T-helper 1 cell treated with Interleukin-12 subunit alpha and Interleukin-12 subunit beta and Interleukin-4 antibody, amounts not matched to agents 30 μg/mL and 1 μg/mL, for 36 hours (primary cell): Measurements from ENCODE around the gene CTIF.

Experiments used
- H3K27ac Mint-ChIP-seq: one replicate; pipeline ENCODE4 v1.8.0; 2021; ENCODE audit warnings: mild to moderate bottlenecking, mixed read lengths
- H3K27me3 Mint-ChIP-seq: one replicate; pipeline ENCODE4 v1.8.0; 2021; ENCODE audit warnings: low read depth, mixed read lengths
- H3K36me3 Mint-ChIP-seq: one replicate; pipeline ENCODE4 v1.8.0; 2021; ENCODE audit warnings: low read depth, mixed read lengths
- H3K4me1 Mint-ChIP-seq: one replicate; pipeline ENCODE4 v1.8.0; 2021; ENCODE audit warnings: low read depth, mixed read lengths
- H3K4me3 Mint-ChIP-seq: one replicate; pipeline ENCODE4 v1.8.0; 2021; ENCODE audit warnings: mild to moderate bottlenecking, moderate library complexity, mixed read lengths
- H3K9me3 Mint-ChIP-seq: one replicate; pipeline ENCODE4 v1.8.0; 2021; ENCODE audit warnings: mixed read lengths

Gene CTIF

DNA sequence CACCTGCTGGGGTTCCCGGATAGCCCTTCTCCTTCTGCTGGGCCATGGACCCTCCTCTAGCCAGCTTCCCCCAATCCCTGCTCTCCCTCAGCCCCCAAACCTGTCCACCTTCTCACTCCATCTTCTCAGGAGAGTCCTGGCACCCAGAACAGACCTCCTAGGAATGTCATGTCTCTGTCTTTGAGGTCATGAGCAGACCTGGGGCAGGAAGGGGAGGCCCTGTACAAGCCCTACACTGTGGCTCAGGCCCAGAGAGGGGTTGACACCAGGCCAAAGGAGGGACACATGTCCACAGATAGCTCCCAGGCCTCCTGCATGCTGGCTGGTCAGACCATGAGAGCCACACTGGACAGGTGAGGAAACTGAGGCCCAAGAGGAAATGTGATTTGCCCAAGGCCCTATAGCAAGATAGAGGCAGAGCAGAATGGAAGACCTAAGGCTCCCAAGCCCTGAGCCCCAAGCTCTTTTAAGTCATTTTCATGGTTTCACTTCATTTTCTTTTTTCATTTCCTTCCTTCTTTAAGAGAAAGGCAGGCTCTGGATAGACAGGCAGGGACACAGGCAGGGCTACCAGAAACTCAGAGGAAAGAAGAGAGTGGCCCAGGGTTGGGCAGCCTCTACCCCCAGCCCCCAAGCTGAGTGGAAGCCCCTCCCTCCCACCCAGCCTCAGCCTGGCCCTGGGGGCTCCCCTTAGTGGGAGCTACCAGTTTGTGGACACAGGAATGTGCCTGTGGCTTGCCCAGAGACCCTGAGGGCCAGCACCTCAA is 252.2 kb downstream of the CTIF start:
- peaks cover 11% of the 10 kb centered on the region for H3K4me1 Mint-ChIP-seq
- no peaks in the 10 kb centered on the region for H3K9me3 Mint-ChIP-seq
- H3K36me3 Mint-ChIP-seq, result peaks cover 3% of the 10 kb centered on the region
- H3K27me3 Mint-ChIP-seq, result no peaks in the 10 kb centered on the region
- no peak overlapping the region for H3K4me3 Mint-ChIP-seq
- H3K27ac Mint-ChIP-seq, result no peak overlapping the region

DNA sequence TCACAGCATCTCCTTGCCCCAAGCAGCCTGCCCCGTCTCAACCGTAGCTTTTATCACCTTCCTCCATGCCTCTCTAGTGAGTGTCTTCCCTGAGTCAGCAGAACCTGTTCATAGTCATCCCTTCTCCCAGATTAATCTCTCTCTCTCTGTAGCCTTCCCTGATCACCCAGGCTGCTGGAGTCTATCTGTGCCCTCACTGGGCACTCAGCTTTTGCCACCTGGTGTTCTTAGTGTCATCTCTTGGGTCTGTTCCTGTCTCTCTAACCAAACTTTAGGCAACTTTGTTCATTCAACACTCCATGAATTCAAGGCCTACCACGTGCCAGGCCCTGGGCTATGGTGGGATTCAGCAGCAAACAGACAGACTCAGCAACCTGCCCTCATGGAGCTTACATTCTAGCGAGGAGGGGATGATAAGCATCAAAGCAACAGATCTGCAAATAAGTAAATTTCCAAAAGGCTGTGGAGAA is 252.8 kb downstream of the CTIF start:
- Mint-ChIP-seq H3K36me3 (peaks cover 3% of the 10 kb centered on the region), H3K9me3 (no peaks in the 10 kb centered on the region), H3K27ac (peak overlapping the region; percentile 71), H3K27me3 (peaks cover 5% of the 10 kb centered on the region), H3K4me1 (peaks cover 11% of the 10 kb centered on the region), H3K4me3 (no peak overlapping the region)

DNA sequence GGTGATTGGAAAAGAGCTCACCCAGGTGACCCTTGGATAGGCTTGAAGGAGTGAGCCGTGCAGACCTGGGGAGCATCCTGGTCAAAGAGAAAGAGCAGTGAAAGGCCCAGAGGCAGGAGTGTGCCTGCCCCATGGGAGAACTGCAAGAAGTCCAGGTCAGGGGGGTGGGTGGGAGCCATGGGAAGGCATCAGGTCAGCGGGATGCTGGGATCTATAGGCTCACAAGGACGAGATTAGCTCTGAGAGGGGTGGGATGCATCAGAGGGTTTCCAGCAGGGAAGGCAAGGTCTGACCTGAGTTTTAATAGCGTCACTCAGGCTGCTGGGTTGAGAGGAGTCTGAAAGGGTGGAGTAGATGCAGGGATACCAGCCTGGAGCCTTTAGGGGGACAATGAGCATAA is 253.3 kb downstream of the CTIF start:
- no peaks in the 10 kb centered on the region for H3K9me3 Mint-ChIP-seq
- H3K27me3 Mint-ChIP-seq, result peaks cover 6% of the 10 kb centered on the region
- no peak overlapping the region for H3K4me3 Mint-ChIP-seq
- peaks cover 3% of the 10 kb centered on the region for H3K36me3 Mint-ChIP-seq
- peaks cover 9% of the 10 kb centered on the region for H3K4me1 Mint-ChIP-seq
- no peak overlapping the region for H3K27ac Mint-ChIP-seq

DNA sequence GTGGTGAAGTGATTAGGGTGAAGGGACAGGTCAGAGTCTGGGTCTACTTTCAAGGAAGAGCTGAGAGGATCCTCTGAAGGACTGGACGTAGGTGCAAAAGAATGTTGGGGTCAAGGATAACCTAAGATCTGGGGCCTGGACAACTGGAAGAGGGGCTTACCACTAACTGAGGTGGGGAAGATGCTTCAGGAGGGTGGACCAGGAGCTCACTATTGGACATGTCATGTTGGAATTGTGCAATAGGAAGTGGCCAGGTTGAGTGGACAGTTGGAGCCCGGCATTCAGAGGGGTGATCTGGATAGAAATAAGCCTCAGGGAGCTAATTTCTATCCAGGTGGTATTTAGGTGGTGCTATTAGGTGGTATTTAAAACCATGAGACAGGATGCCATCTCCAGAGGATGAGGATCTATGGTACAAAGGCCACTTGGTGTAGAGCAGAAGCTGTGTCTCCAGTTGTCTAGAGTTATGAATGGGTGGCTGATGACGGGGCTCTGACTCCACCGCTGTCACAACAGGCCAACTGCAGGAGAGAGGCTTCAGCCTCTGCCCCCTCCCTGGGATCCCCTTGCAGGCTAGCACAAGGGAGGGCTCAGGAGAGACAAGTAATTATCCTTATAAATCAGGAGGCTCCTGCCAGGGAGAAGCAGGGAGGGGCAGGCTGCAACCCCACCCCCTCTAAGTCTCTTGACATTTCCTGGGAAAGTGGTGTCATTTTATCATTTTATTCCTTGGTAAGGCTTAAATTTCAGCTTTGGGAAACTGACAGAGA is 254.0 kb downstream of the CTIF start:
- peaks cover 6% of the 10 kb centered on the region for H3K27me3 Mint-ChIP-seq
- H3K27ac Mint-ChIP-seq, result no peak overlapping the region
- peaks cover 3% of the 10 kb centered on the region for H3K36me3 Mint-ChIP-seq
- H3K4me3 Mint-ChIP-seq, result no peak overlapping the region
- H3K9me3 Mint-ChIP-seq, result no peaks in the 10 kb centered on the region
- H3K4me1 Mint-ChIP-seq, result peaks cover 8% of the 10 kb centered on the region

DNA sequence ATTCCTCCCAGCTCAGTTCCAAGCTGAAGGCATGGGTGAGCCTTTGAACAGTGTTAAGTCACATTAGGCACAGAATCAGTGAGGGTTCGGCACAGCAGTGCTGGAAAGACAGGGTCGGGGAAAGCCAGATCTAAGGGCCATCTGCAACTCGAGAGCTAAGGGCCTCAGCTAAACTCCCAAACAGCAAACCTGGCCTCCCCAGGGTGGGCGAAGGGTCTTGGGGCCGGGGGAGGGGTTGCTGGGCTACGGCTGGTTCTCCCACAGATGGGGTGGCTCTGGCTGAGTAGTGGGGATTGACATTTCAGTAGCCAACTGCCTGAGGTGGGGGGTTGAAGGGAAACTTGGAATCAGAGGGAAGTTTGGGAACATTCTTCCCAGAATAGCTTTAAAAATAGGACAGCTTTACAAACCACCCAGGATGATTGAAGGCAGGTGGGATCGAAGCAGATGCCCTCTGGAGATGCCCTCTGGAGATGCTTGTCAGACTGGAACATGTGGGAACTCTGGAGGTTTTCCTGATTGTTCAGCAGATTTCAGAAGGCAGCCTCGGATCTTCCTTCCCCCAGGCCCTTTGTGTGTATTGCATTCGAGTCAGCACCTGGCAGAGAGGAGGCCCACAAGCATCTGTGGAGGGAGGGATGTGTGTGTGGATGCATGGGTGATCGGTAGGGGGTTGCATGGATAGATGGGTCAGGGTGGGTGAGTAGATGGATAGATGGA is 255.6 kb downstream of the CTIF start:
- Mint-ChIP-seq H3K36me3 (peaks cover 3% of the 10 kb centered on the region), H3K4me3 (no peak overlapping the region), H3K9me3 (no peaks in the 10 kb centered on the region), H3K4me1 (peaks cover 8% of the 10 kb centered on the region), H3K27me3 (peaks cover 6% of the 10 kb centered on the region), H3K27ac (no peak overlapping the region)

DNA sequence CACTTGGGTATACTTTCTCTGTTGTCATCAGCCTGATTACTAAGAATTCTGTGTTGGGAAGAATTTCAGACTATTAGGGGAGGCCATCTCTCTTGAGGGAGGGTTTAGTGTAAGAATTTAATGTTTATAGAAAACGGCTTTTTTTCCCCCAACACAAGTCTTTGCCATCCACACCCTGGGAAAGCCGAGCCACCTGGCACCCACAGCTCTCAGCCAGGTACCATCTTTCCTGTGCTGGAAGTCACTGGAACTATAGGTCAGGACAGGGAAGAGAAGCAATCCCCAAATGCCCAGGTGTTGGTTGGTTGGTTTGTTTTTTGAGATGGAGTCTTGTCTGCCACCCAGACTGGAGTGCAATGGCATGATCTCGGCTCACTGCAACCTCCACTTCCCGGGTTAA is 256.9 kb downstream of the CTIF start:
- peaks cover 3% of the 10 kb centered on the region for H3K36me3 Mint-ChIP-seq
- no peak overlapping the region for H3K4me3 Mint-ChIP-seq
- no peak overlapping the region for H3K27ac Mint-ChIP-seq
- peaks cover 6% of the 10 kb centered on the region for H3K27me3 Mint-ChIP-seq
- H3K9me3 Mint-ChIP-seq, result no peaks in the 10 kb centered on the region
- peaks cover 13% of the 10 kb centered on the region for H3K4me1 Mint-ChIP-seq

DNA sequence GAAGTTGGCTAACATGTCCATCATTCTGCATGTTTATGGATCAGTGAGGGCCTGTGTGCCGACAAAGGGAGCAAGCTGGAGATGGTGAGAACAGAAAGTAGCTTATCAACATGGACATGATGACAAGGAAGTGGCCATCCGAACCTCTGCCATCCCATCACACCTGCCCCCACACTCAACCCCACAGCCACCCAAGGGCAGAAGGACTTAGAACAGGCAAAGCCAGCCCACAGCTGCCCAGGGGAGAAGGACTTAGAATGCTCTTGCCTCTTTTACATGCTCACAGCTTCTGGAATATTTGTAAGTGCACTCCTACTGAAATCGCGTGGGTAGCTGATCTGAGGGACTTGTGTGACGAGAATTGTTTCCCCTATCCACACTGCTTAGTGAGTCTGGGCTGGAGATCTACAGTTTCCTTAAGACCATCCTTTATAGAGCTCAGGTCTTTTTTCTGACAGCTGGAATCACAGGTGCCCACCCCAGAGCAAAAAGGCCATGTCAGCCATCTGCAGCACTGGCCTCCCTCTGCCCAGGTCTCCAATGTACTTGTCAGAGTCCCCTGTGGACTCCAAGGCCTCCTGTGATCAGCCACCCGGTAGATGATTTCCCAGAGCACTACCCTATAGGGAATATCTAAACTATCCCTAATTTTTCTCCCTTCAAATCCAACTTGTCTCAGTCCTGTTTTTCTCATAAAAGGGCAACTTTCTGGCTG is 257.8 kb downstream of the CTIF start:
- Mint-ChIP-seq H3K36me3 (peaks cover 2% of the 10 kb centered on the region), H3K27ac (no peak overlapping the region), H3K27me3 (peaks cover 6% of the 10 kb centered on the region), H3K9me3 (no peaks in the 10 kb centered on the region), H3K4me1 (peaks cover 13% of the 10 kb centered on the region), H3K4me3 (no peak overlapping the region)

DNA sequence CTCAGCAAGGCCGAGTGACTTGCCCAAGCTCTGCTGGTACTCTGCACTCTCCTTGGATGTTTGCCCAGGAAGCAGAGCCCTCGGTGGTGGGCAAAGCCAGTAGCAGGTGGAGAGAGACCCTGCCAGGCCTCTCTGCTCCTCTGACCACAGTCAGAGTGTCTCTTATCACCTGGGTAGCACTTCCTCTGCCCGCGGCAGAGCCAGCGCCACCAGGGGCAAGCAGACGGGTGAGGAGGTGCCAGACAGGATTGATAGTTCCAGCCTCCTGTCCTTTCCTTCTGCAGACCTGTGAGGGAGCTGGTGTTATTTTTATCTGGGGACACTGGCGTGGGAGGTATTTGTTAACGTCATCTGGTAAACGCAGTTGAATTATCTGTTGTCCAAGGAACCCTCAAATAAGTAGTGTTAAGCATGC is 259.0 kb downstream of the CTIF start:
- no peak overlapping the region for H3K4me3 Mint-ChIP-seq
- no peaks in the 10 kb centered on the region for H3K36me3 Mint-ChIP-seq
- peaks cover 18% of the 10 kb centered on the region for H3K4me1 Mint-ChIP-seq
- no peak overlapping the region for H3K27ac Mint-ChIP-seq
- H3K27me3 Mint-ChIP-seq, result peaks cover 6% of the 10 kb centered on the region
- H3K9me3 Mint-ChIP-seq, result no peaks in the 10 kb centered on the region

DNA sequence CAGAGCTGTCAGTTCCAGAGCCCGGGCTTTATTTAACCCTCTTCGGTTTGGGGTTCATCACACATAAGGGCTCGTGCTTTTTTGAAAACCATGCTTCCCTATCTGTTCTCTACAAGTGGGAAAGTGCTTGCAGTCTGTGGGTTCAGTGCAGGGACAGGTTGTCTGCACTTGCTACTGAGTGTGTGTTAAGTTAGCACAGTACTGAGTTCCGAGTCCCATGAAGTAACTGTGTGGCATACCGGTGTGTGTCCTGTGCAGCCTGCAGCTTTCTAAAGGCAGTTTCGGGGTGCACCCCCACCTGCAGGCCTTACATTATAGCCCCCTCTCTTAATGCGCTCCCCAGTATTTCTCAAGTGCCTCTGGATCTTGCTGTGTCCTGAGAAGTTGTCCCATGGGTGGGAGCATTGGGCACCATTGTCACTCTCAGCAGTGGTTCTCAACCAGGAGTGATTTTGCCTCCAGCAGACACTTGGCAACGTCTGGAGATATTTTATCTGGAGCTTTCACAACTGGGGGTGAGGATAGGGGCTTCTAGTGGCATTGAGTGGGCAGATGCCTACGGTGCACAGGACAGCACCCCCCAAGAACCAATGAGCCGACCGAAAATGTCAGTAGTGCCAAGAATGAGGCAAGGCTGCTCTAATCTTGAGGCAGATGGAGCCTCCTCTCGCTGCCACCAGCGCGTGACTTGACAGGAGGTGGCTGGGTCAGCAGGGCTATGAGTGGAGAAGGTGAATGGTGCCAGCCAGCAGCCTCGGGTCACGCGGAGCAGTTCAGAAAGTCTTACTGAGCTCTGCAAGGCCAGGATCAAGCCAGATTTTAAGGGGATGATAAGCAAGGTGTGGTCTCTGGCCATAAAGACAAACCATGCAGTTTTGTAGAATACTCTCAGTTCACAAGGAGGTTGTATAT is 259.8 kb downstream of the CTIF start:
- Mint-ChIP-seq H3K4me1 (peaks cover 21% of the 10 kb centered on the region), H3K4me3 (no peak overlapping the region), H3K9me3 (no peaks in the 10 kb centered on the region), H3K36me3 (no peaks in the 10 kb centered on the region), H3K27me3 (peaks cover 6% of the 10 kb centered on the region), H3K27ac (no peak overlapping the region)

DNA sequence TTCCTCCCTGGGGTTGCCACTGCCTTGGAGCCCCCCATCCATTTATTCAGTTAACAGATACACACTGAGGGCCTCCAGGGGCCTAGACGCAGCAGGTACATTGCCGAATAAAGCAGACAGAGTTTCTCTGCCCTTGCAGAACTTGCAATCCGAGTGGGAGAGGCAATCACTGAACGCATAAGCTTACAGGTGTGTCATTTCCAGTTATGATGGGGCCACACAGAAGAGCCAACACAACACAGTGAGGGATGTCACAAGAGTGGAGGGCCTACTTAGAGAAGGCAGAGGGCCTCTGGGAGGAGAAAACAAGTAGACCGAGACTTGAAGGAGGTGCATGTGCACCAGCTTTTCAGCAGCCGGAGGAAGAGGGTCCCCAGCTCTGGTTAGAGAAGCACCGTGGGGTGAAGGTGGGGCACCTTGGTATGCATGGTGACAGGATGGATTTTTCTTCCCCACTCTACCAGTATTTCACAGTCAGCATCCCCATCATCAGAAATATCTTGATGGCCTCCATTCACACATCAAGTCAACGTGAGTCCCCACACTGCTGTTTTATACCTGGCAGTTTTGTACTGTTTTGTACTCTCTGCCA is 261.0 kb downstream of the CTIF start:
- Mint-ChIP-seq H3K27ac (no peak overlapping the region), H3K4me1 (peaks cover 27% of the 10 kb centered on the region), H3K4me3 (no peak overlapping the region), H3K9me3 (no peaks in the 10 kb centered on the region), H3K36me3 (no peaks in the 10 kb centered on the region), H3K27me3 (peaks cover 6% of the 10 kb centered on the region)

DNA sequence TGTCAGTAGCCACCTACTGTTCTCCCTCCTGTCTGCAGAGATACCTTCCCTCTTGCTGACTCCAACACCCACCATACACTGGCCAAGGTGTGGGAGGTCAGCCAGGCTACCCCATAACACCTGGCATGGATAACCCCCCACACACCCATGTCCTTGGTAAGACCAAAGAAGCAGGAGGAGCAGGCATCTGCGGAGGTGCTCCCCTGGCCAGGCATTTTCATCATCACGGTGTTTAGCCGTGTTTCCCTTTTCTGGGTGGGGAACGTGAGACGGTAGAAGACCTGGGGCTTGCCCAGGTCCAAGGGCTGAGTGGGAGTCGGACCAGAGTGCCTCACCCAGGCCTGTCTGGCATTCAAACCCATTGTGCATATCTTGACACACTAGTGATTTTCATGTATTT is 261.6 kb downstream of the CTIF start:
- Mint-ChIP-seq H3K4me3 (no peak overlapping the region), H3K4me1 (peaks cover 32% of the 10 kb centered on the region), H3K9me3 (no peaks in the 10 kb centered on the region), H3K27me3 (peaks cover 6% of the 10 kb centered on the region), H3K36me3 (no peaks in the 10 kb centered on the region), H3K27ac (no peak overlapping the region)

DNA sequence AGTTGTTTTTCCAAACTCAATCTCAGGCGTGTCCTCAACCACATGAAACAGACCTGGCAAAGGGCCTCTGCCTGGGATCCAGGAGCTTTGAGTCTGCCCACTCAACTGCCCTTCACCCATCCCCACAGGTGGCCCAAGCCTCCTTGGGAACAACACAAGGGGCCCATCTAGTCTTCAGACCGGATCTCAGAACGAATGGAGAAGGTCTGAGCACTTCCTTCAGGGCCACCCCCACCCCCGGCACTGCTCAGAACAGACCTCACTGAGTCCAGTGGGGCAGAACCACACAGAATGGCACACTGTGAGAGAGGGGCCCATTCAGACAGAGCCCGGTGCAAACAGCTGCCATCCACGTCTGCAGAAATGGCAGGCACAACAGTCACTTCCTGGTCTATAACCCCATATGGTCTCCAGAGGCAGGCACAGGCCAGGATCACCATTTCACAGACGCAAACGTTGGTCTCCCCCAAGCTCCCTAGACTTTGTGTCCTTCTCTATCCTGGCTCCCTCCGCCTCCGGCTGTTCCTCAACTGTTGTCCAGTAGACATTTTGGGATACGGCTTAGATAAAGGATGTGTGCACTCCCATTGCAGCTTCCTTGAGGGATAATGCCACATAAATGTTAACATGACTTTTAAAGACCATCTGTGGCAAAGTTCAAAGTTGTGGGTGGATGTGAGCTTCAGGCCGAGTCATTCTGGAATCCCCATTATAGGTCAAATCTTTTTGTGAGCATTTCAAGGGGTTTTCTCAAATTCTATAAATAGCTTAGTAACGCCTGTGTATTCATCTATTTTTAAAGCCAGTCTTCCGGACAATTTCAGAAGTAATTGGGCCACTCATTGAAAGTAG is 262.3 kb downstream of the CTIF start:
- Mint-ChIP-seq H3K4me1 (peaks cover 36% of the 10 kb centered on the region), H3K27me3 (peaks cover 6% of the 10 kb centered on the region), H3K36me3 (no peaks in the 10 kb centered on the region), H3K27ac (peak overlapping the region; percentile 63), H3K9me3 (no peaks in the 10 kb centered on the region), H3K4me3 (no peak overlapping the region)
